HEK293T (cell line): ENCODE results near the gene MYH3.
"Not testable (repeated sequence)": the region's sequence is repeated elsewhere in the genome, so short reads cannot be mapped to it uniquely, and the experiment has no call there.

Experiments used
- CTCF ChIA-PET: fragments of 350-600 bp; formaldehyde crosslinking; extraction: SDS; loops from one replicate; lab custom pipeline; 2021; ENCODE audit warnings: antibody characterized with exemption, inconsistent platforms; lab: Yijun Ruan, JAX
- POLR2A ChIA-PET: fragments of 350-600 bp; formaldehyde crosslinking; extraction: SDS; loops from one replicate; lab custom pipeline; 2020; ENCODE audit warnings: antibody characterized with exemption, inconsistent platforms; lab: Yijun Ruan, JAX
- DNase-seq: peaks from one replicate; pipeline ENCODE4 v3.0.0; 2012; ENCODE audit warnings: mixed read lengths; ENCODE audit errors: extremely low spot score
- ARNT ChIP-seq: fragments of 450-650 bp; IDR thresholded peaks from 2 replicates; pipeline ENCODE4 v1.6.1; 2017; ENCODE audit warnings: mild to moderate bottlenecking
- BHLHE40 ChIP-seq: fragments of 450-650 bp; IDR thresholded peaks from 2 replicates; pipeline ENCODE4 v1.6.1; 2016; ENCODE audit warnings: mild to moderate bottlenecking, moderate library complexity, borderline replicate concordance
- CTBP1 ChIP-seq: fragments of 450-650 bp; IDR thresholded peaks from 2 replicates; pipeline ENCODE4 v1.6.1; 2016; ENCODE audit warnings: borderline replicate concordance
- ELF4 ChIP-seq: fragments of 450-650 bp; IDR thresholded peaks from 2 replicates; pipeline ENCODE4 v1.6.1; 2017; ENCODE audit warnings: antibody characterized with exemption
- FOXA1 ChIP-seq: fragments of 450-650 bp; IDR thresholded peaks from 2 replicates; pipeline ENCODE4 v1.6.1; 2016; ENCODE audit warnings: mild to moderate bottlenecking
- FOXK2 ChIP-seq: fragments of 450-650 bp; IDR thresholded peaks from 2 replicates; pipeline ENCODE4 v1.6.1; 2016; ENCODE audit warnings: mild to moderate bottlenecking
- FOXM1 ChIP-seq: fragments of 450-650 bp; IDR thresholded peaks from 2 replicates; pipeline ENCODE4 v1.6.1; 2017; ENCODE audit warnings: mild to moderate bottlenecking, borderline replicate concordance
- HDGF ChIP-seq: fragments of 450-650 bp; IDR thresholded peaks from 2 replicates; pipeline ENCODE4 v1.6.1; 2017; ENCODE audit warnings: antibody characterized with exemption, borderline replicate concordance
- L3MBTL2 ChIP-seq: fragments of 450-650 bp; conservative IDR thresholded peaks from 2 replicates; pipeline ENCODE4 v1.6.1; 2016; ENCODE audit warnings: mild to moderate bottlenecking
- LEF1 ChIP-seq: fragments of 450-650 bp; IDR thresholded peaks from 2 replicates; pipeline ENCODE4 v1.6.1; 2017; ENCODE audit warnings: mild to moderate bottlenecking, borderline replicate concordance
- NFRKB ChIP-seq: fragments of 450-650 bp; IDR thresholded peaks from 2 replicates; pipeline ENCODE4 v1.6.1; 2016; ENCODE audit warnings: mild to moderate bottlenecking, moderate library complexity
- SP1 ChIP-seq: fragments of 450-650 bp; IDR thresholded peaks from 2 replicates; pipeline ENCODE4 v1.6.1; 2017
- SUZ12 ChIP-seq: fragments of 450-650 bp; IDR thresholded peaks from 2 replicates; pipeline ENCODE4 v1.6.1; 2016; ENCODE audit warnings: mild to moderate bottlenecking
- TARDBP ChIP-seq: fragments of 450-650 bp; IDR thresholded peaks from 2 replicates; pipeline ENCODE4 v1.6.1; 2016
- ZNF384 ChIP-seq: fragments of 450-650 bp; IDR thresholded peaks from 2 replicates; pipeline ENCODE4 v1.6.1; 2016
- TF ChIP-seq, protein P1 (sequence below): fragments of 450-650 bp; IDR thresholded peaks from 2 replicates; pipeline ENCODE4 v1.6.1; 2016

MYH3 gene

DNA sequence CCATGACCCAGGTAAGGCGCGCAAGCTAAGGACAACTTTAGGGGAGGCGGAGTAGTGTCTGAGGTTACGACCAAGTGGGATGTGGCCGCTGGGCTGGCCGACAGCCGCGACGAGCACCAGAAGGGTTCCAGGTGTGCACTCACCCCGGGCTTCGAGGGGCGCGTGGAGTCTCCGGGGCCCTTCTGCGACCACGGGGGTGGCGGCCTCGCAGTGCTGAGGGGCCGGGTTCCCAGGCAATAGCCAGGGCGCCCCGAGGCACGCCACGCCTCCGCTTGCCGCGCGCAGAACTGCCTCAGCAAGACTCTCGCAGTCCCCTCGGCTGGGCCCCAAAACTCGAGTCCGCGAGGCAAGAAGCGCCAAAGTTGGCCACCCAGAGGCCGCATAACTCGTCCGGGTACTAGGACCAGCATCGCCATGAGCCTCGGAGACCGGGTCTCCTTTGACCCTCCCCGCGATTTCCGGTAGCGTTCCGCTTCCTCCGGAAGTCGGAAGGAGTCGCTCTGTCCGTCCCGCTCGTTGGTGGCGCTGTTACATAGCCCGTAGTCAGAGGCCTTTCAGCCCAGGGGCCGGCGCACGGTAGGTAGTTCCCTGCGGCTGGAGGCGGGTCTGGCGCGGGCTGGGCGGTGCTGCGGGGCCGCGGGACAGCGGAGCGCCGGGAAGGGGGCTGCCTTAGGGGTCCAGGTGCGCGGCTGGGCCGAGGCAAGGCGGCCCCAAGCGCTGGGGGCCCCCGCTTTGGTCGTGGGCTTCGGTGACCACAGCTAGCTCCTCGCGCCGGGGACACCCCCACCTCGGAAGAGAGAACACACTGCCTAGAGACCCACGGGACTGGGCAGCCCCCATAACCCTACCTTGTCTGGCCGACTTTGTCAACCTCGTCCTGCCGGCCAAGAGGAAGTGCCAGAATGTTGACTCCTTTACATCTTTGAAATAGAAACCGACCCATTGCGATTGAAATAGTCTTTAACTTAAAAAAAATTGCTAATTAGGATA is 40.3 kb upstream of the MYH3 start, which contains the start of the genes ADPRM and SCO1:
ADPRM (plus strand) TSS at position 503 of the 990 bp plus-strand sequence. CDS start 7,333 bp downstream, outside the sequence.
SCO1 (minus strand) TSS at position 442 of the 990 bp plus-strand sequence; CDS start at position 416, 26 bp downstream.
- DNase-seq = peak; percentile 88
- POLR2A ChIA-PET = interaction anchor here (1.3 kb wide), 1 partner anchor 32 kb away, joined by 4 read pairs; the partner anchor contains the start of gene TMEM220
- TF ChIP-seq TARDBP (no peak), L3MBTL2 (peak; percentile 18; the same call in 1 of the 2 replicates), ELF4 (peak; percentile 43; the same call in 1 of the 2 replicates)
- CTCF ChIA-PET = no interaction called here

DNA sequence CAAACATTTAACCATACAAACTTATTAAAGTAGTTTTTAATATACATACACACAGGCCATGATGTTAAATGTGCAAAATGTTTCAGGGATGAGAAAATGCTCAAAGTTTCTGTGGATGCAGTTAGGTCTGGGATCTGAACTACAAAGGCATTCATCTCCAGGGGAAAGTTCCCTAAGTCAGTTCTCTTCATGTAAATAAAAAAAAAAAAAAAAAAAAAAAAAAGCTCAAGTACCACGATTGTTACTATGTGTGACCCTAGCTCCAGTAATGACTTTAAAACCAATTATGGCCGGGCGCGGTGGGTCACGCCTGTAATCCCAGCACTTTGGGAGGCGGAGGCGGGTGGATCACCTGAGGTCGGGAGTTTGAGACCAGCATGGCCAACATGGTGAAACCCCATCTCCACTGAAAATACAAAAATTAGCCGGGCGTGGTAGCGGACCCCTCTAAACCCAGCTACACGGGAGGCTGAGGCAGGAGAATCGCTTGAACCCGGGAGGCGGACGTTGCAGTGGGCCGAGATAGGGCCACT is 38.8 kb upstream of the MYH3 start:
- DNase-seq, POLR2A ChIA-PET, CTCF ChIA-PET: not testable (repeated sequence)
- TF ChIP-seq ZNF384 = 0 out of 2 replicates have a peak, but pooled peaks have one; percentile 28

DNA sequence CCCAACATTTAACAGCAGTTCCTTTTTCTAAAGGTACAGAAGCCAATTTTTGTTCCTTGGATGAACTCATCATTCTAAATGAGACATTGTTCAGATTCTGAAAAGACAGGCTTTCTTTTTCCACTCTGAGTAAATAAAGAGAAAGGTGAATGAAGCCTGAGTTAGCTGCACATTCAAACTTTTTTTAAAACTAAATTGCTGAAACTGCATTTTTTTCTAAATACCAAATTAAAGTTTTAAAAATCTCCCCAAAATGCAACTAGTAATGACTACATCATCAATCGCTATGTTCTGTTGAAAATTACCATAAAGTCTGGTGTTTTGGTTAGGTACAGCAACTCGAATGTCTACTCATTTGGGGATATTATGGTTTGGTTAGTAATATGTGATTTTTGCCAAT is 30.4 kb upstream of the MYH3 start:
- ChIA-PET CTCF (no interaction called here), POLR2A (no interaction called here)
- DNase-seq = no peak
- no peak for TF ChIP-seq SP1
- no peak for TF ChIP-seq LEF1
- TF ChIP-seq FOXA1 = no peak
- TF ChIP-seq HDGF = no peak
- TF ChIP-seq FOXM1 = no peak
- no peak for TF ChIP-seq ZNF384
- TF ChIP-seq FOXK2 = no peak

DNA sequence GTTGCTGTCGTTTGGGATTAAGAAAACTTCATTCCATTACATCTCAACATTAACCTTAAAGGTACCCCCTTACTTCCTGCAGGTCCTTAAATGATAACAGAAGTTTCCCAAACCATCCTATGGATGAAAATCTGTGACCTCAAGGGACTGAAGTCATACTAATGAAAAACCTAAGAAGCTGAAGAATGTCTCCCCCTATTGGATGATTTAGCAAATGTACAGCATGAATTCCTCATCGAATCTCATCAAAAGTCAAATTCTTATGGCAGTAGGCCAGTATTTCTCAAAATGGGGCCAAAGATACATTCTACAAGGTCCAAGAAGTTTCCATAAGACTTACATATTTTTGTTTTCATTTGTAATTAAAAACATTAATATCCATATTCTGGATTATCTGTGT is 26.7 kb upstream of the MYH3 start:
- no peak for TF ChIP-seq LEF1
- no peak for TF ChIP-seq BHLHE40
- no peak for TF ChIP-seq CTBP1
- no peak for TF ChIP-seq L3MBTL2
- TF ChIP-seq ZNF384 = no peak
- no peak for TF ChIP-seq SP1
- no peak for TF ChIP-seq TARDBP
- TF ChIP-seq FOXK2 = no peak
- DNase-seq = peak; percentile 33
- POLR2A ChIA-PET = no interaction called here
- CTCF ChIA-PET = interaction anchor here (0.6 to 1.8 kb wide), 2 partner anchors 37 to 52 kb away, joined by 3 to 6 read pairs; no protein-coding TSS in a partner anchor

DNA sequence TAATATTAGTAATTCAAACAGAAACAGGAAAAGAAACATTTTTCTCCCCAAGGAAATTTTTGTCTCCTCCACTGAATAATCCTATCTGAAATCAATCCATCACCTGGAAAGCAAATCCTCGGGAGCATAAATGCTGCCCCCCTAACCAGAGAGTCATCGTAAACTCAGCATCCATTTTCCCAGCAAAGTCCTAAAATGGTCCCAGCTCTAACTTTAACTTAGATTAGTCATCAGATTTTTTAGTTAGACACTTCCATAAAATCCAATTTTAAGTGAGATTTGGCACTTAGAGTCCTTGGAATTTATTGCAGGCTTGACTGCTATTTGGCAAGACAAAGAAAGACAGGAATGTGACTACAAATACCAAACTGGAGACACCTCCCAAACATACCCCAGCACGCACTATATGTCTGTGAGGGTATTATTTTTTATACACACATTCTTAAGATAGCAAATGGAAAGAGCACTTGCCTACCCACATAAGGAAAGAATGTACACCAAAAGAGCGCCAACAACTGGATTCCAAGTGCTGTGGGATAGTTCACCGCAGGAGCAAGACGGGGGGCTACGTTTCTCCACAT is 24.8 kb upstream of the MYH3 start:
- DNase-seq = no peak
- TF ChIP-seq ARNT (no peak), ZNF384 (no peak), SUZ12 (no peak), LEF1 (no peak), BHLHE40 (no peak), FOXM1 (no peak), L3MBTL2 (no peak), FOXK2 (no peak), HDGF (no peak), FOXA1 (no peak), SP1 (no peak), ELF4 (no peak)
- CTCF ChIA-PET = no interaction called here
- POLR2A ChIA-PET = no interaction called here

DNA sequence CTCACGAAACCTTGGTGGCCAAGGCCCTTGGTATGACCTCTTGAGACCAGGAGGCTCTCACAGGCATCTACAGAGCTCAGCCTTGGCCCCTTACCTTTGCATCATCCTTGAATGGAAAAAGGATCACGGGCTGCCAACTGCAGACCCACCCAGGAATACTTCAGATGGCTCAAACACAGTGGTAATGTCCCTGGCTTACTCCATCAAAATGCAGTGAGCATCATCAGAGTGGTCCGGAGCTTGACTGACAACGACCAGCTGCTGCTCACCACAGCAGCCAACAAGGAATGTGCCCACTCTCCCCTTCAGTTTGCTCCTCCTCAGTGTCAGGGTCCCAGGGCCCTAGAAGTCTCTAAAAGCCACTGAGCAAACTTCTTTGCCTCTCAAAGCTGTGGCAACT is 17.6 kb upstream of the MYH3 start:
- no peak for DNase-seq
- CTCF ChIA-PET = no interaction called here
- POLR2A ChIA-PET = no interaction called here
- TF ChIP-seq ZNF384 (no peak), TARDBP (no peak), NFRKB (no peak), SP1 (no peak), ARNT (no peak), FOXM1 (no peak), FOXK2 (no peak), ELF4 (no peak), CTBP1 (no peak), L3MBTL2 (no peak), LEF1 (no peak), BHLHE40 (no peak)

DNA sequence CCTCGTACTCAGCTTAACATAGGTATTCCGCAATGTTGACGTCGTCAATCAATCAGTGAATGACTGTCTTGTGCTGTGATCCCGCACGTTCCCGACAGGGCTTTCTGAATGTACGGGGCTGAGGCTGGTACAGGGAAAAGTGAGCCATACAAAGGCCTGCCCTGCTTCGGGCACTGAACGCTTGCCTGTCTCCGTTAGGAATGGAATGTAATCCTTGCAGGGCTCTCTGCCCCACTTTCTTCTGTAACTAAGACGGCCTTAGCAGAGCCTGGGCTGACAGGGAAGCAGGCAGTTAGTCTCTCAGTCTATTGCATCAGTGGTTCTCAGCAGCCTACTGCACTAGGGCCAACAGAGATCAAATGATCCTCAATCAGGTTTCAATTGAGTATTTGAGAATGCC is 16.2 kb upstream of the MYH3 start:
- TF ChIP-seq L3MBTL2 = no peak
- no peak for TF ChIP-seq TARDBP
- TF ChIP-seq, protein P1, sequence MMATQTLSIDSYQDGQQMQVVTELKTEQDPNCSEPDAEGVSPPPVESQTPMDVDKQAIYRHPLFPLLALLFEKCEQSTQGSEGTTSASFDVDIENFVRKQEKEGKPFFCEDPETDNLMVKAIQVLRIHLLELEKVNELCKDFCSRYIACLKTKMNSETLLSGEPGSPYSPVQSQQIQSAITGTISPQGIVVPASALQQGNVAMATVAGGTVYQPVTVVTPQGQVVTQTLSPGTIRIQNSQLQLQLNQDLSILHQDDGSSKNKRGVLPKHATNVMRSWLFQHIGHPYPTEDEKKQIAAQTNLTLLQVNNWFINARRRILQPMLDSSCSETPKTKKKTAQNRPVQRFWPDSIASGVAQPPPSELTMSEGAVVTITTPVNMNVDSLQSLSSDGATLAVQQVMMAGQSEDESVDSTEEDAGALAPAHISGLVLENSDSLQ = no peak
- TF ChIP-seq FOXK2 = no peak
- no peak for TF ChIP-seq NFRKB
- no peak for TF ChIP-seq ARNT
- no peak for TF ChIP-seq BHLHE40
- TF ChIP-seq LEF1 = no peak
- TF ChIP-seq SUZ12 = no peak
- no peak for TF ChIP-seq ELF4
- TF ChIP-seq SP1 = no peak
- TF ChIP-seq FOXA1 = no peak
- TF ChIP-seq CTBP1 = no peak
- TF ChIP-seq HDGF = no peak
- no peak for TF ChIP-seq FOXM1
- no peak for TF ChIP-seq ZNF384
- no peak for DNase-seq
- ChIA-PET CTCF (no interaction called here), POLR2A (no interaction called here)
